HEK293 (cell line): ENCODE results near the gene SLC2A3.
"Not testable (repeated sequence)": the region's sequence is repeated elsewhere in the genome, so short reads cannot be mapped to it uniquely, and the experiment has no call there.

Source experiments
- CTCF ChIA-PET: fragments of 350-600 bp; formaldehyde crosslinking; extraction: SDS; loops from one replicate; lab custom pipeline; 2021; ENCODE audit warnings: antibody characterized with exemption; lab: Yijun Ruan, JAX
- POLR2A ChIA-PET: fragments of 300-600 bp; formaldehyde crosslinking; extraction: SDS; loops from one replicate; lab custom pipeline; 2020; ENCODE audit warnings: antibody characterized with exemption, inconsistent platforms; lab: Yijun Ruan, JAX
- H3K27ac ChIP-seq: fragments of 200-500 bp; sonication (Bioruptor generic); 2 replicates; pipeline ENCODE4 v1.5.1; 2014; ENCODE audit warnings: low read depth, low read length, control low read depth, inconsistent platforms; ENCODE audit errors: extremely low read depth
- H3K36me3 ChIP-seq, 2 experiments: fragments of 200-500 bp in 1 of 2; sonication (Bioruptor generic) in 1 of 2; 1 replicate in 1 of 2; 2 replicates in 1 of 2; pipeline ENCODE4 v1.5.1; 2014 to 2017; ENCODE audit warnings: inconsistent platforms in 2 of 2, low read length in 2 of 2; ENCODE audit not compliant: control insufficient read depth in 2 of 2, insufficient read depth in 1 of 2
- H3K4me1 ChIP-seq: fragments of 200-500 bp; sonication (Bioruptor generic); 2 replicates; pipeline ENCODE4 v1.5.1; 2014; ENCODE audit warnings: mild to moderate bottlenecking, low read length, inconsistent platforms; ENCODE audit not compliant: control insufficient read depth, insufficient read depth
- H3K4me3 ChIP-seq: 2 replicates; pipeline ENCODE4 v1.5.1; 2011; ENCODE audit warnings: low read depth, mild to moderate bottlenecking, control low read depth, low read length, moderate library complexity
- H3K9me3 ChIP-seq: fragments of 200-500 bp; sonication (Bioruptor generic); 2 replicates; pipeline ENCODE4 v1.5.1; 2014; ENCODE audit warnings: low read depth, low read length, inconsistent platforms; ENCODE audit not compliant: control insufficient read depth, insufficient read depth
- ELK4 ChIP-seq: IDR thresholded peaks from 2 replicates; pipeline ENCODE4 v1.6.1; 2011; ENCODE audit warnings: mild to moderate bottlenecking, low read depth, low read length, borderline replicate concordance
- GFI1B ChIP-seq: fragments of 450-650 bp; formaldehyde crosslinking; IDR thresholded peaks from 2 replicates; pipeline ENCODE4 v1.5.1; 2016; ENCODE audit warnings: missing biosample characterization, missing genetic modification characterization
- GLI4 ChIP-seq: fragments of 450-650 bp; formaldehyde crosslinking; IDR thresholded peaks from 2 replicates; pipeline ENCODE4 v1.5.1; 2016; ENCODE audit warnings: missing biosample characterization, missing genetic modification characterization
- PRDM1 ChIP-seq: fragments of 450-650 bp; formaldehyde crosslinking; IDR thresholded peaks from 2 replicates; pipeline ENCODE4; 2016; ENCODE audit warnings: missing biosample characterization, missing genetic modification characterization
- REPIN1 ChIP-seq: fragments of 450-650 bp; formaldehyde crosslinking; IDR thresholded peaks from 2 replicates; pipeline ENCODE4 v1.5.1; 2017; ENCODE audit warnings: missing biosample characterization, missing genetic modification characterization, low read depth
- ZBTB10 ChIP-seq: fragments of 450-650 bp; formaldehyde crosslinking; IDR thresholded peaks from 2 replicates; pipeline ENCODE4 v1.5.1; 2016; ENCODE audit warnings: missing biosample characterization, missing genetic modification characterization
- ZNF138 ChIP-seq: fragments of 450-650 bp; formaldehyde crosslinking; IDR thresholded peaks from 2 replicates; pipeline ENCODE4 v1.5.1; 2016; ENCODE audit warnings: missing biosample characterization, missing genetic modification characterization, borderline replicate concordance
- ZNF155 ChIP-seq: fragments of 450-650 bp; formaldehyde crosslinking; IDR thresholded peaks from 2 replicates; pipeline ENCODE4 v1.5.1; 2016; ENCODE audit warnings: missing biosample characterization, missing genetic modification characterization
- ZNF184 ChIP-seq: fragments of 450-650 bp; IDR thresholded peaks from 2 replicates; pipeline ENCODE4 v1.5.1; 2018; ENCODE audit warnings: missing biosample characterization, mild to moderate bottlenecking, missing genetic modification characterization
- ZNF48 ChIP-seq: fragments of 450-650 bp; formaldehyde crosslinking; IDR thresholded peaks from 2 replicates; pipeline ENCODE4 v1.5.1; 2016; ENCODE audit warnings: missing biosample characterization, missing genetic modification characterization
- ZNF529 ChIP-seq: fragments of 450-650 bp; formaldehyde crosslinking; IDR thresholded peaks from 2 replicates; pipeline ENCODE4 v1.5.1; 2017; ENCODE audit warnings: missing genetic modification characterization, missing biosample characterization; ENCODE audit not compliant: insufficient replicate concordance

Gene SLC2A3

GRCh38 chr12:7923241-7924236 lies 12.4 kb downstream of the SLC2A3 start:
- peaks cover 49 to 93% of the 10 kb centered on the region in 2 experiments for H3K36me3 ChIP-seq
- H3K9me3 ChIP-seq: no peaks in the 10 kb centered on the region
- H3K4me1 ChIP-seq: no peaks in the 10 kb centered on the region
- CTCF ChIA-PET: interaction anchor here (0.6 to 1.4 kb wide), 7 partner anchors 9 to 111 kb away, joined by 3 to 7 read pairs (median 3); no protein-coding TSS in a partner anchor
- TF ChIP-seq REPIN1 (tag by site-specific recombination) (no peak), ZNF529 (no peak), ZNF48 (tag by site-specific recombination) (no peak), ZNF155 (tag by site-specific recombination) (no peak), ELK4 (no peak), PRDM1 (tag by site-specific recombination) (no peak), ZBTB10 (no peak), GFI1B (tag by site-specific recombination) (no peak), ZNF138 (tag by site-specific recombination) (no peak), ZNF184 (tag by site-specific recombination) (no peak), GLI4 (tag by site-specific recombination) (no peak)
- TF ChIP-seq, all 188 proteins: peak for 0
- no peak overlapping the region for H3K4me3 ChIP-seq
- H3K27ac ChIP-seq: no peak overlapping the region
- POLR2A ChIA-PET: interaction anchor here (0.6 kb wide), 1 partner anchor 13 kb away, joined by 3 read pairs; no protein-coding TSS in a partner anchor

- H3K4me3 ChIP-seq, H3K27ac ChIP-seq, H3K4me1 ChIP-seq, H3K9me3 ChIP-seq, CTCF ChIA-PET, POLR2A ChIA-PET: not testable (repeated sequence)
- peaks cover 35 to 70% of the 10 kb centered on the region in 2 experiments for H3K36me3 ChIP-seq
These were observed 14.8 kb downstream of the SLC2A3 start for GRCh38 chr12:7921181-7921580.

GRCh38 chr12:7918268-7918590 lies 17.8 kb downstream of the SLC2A3 start:
- H3K4me3 ChIP-seq, H3K9me3 ChIP-seq, POLR2A ChIA-PET, H3K4me1 ChIP-seq, H3K27ac ChIP-seq: not testable (repeated sequence)
- CTCF ChIA-PET: interaction anchor here (0.6 to 2.8 kb wide), 3 partner anchors 15 to 123 kb away, joined by 3 to 19 read pairs (median 3); no protein-coding TSS in a partner anchor
- peaks cover 17 to 45% of the 10 kb centered on the region in 2 experiments for H3K36me3 ChIP-seq
